WTC11 (cell line): ENCODE data around the gene KRABD2.

Experiments
- CTCF ChIP-seq: fragments of 200-600 bp; IDR thresholded peaks from 2 replicates; pipeline ENCODE4 v1.8.0; 2022; ENCODE audit warnings: antibody characterized with exemption
- FOXJ3 ChIP-seq: sonication (generic); formaldehyde crosslinking; IDR thresholded peaks from 2 replicates; pipeline ENCODE4 v1.9.0; 2021; ENCODE audit warnings: missing genetic modification reagents, mild to moderate bottlenecking, borderline replicate concordance
- MAX ChIP-seq: sonication (generic); formaldehyde crosslinking; IDR thresholded peaks from 2 replicates; pipeline ENCODE4 v1.8.0; 2022; ENCODE audit warnings: mild to moderate bottlenecking, missing genetic modification reagents
- PRRX2 ChIP-seq: fragments of 250-450 bp; sonication (Bioruptor Pico); IDR thresholded peaks from 2 replicates; pipeline ENCODE4 v1.8.0; 2021; ENCODE audit warnings: mild to moderate bottlenecking
- RELA ChIP-seq: sonication (generic); formaldehyde crosslinking; IDR thresholded peaks from 2 replicates; pipeline ENCODE4 v1.8.1; 2022; ENCODE audit warnings: missing genetic modification reagents, mild to moderate bottlenecking, borderline replicate concordance
- USF2 ChIP-seq: sonication (generic); formaldehyde crosslinking; IDR thresholded peaks from 2 replicates; pipeline ENCODE4 v1.8.1; 2023; ENCODE audit warnings: mild to moderate bottlenecking, missing genetic modification reagents, moderate library complexity
- ZNF121 ChIP-seq: sonication (generic); formaldehyde crosslinking; IDR thresholded peaks from 2 replicates; pipeline ENCODE4 v1.8.0; 2023; ENCODE audit warnings: missing genetic modification reagents
- ZNF138 ChIP-seq: sonication (generic); formaldehyde crosslinking; conservative IDR thresholded peaks from 2 replicates; pipeline ENCODE4 v1.8.1; 2022; ENCODE audit warnings: mild to moderate bottlenecking, moderate library complexity, missing genetic modification reagents
- ZSCAN18 ChIP-seq: fragments of 250-450 bp; sonication (Bioruptor Pico); IDR thresholded peaks from 2 replicates; pipeline ENCODE4 v2.1.2; 2022; ENCODE audit warnings: mild to moderate bottlenecking, moderate library complexity

GRCh38 chr17:8420041-8420934 is 43.8 kb upstream of the KRABD2 start:
- TF ChIP-seq USF2 (CRISPR knock-in tag) (no peak), ZSCAN18 (CRISPR knock-in tag) (no peak), PRRX2 (CRISPR knock-in tag) (no peak), CTCF (no peak), RELA (CRISPR knock-in tag) (no peak), MAX (CRISPR knock-in tag) (no peak), ZNF121 (CRISPR knock-in tag) (no peak), FOXJ3 (CRISPR knock-in tag) (no peak), ZNF138 (no peak)
